Fibroblast of the aortic adventitia (primary cell): ENCODE measurements around the gene ADAMTS6. TPM values are rescaled to one million over a fixed set of nuclear protein-coding genes. Genes with fewer than 3 reads are reported as not detected.

Source experiments
- DNase-seq: peaks from one replicate; pipeline ENCODE4 v3.0.0-alpha.2; 2010; ENCODE audit warnings: low read depth
- H3K4me3 ChIP-seq: 2 replicates; pipeline ENCODE4 v1.5.1; 2011; ENCODE audit warnings: low read depth, mild to moderate bottlenecking, control low read depth, low read length, moderate library complexity
- CTCF ChIP-seq: IDR thresholded peaks from 2 replicates; pipeline ENCODE4 v1.5.1; 2011; ENCODE audit warnings: mild to moderate bottlenecking, low read length, control low read depth, inconsistent platforms; ENCODE audit not compliant: insufficient read depth
- total RNA-seq: library from RNA; depleted of rRNA; stranded (reverse); fragments of >200 nt; gene quantifications from 2 replicates; pipeline ENCODE4 v1.2.3, GENCODE V29; 2012; ENCODE audit warnings: low replicate concordance

Gene ADAMTS6
- total RNA-seq, 1 donor = 40.8 TPM

GRCh38 chr5:65137631-65138030, 344.1 kb downstream of the ADAMTS6 start:
- H3K4me3 ChIP-seq = no peak overlapping the region
- no peak for TF ChIP-seq CTCF
- DNase-seq = no peak

- no peak overlapping the region for H3K4me3 ChIP-seq
- DNase-seq = no peak
- no peak for TF ChIP-seq CTCF
These were observed 348.1 kb downstream of the ADAMTS6 start for GRCh38 chr5:65133477-65134110.

GRCh38 chr5:65132386-65132785, 349.3 kb downstream of the ADAMTS6 start:
- DNase-seq = no peak
- no peak for TF ChIP-seq CTCF
- no peak overlapping the region for H3K4me3 ChIP-seq

GRCh38 chr5:65128226-65128625, 353.5 kb downstream of the ADAMTS6 start:
- no peak for DNase-seq
- no peak for TF ChIP-seq CTCF
- no peak overlapping the region for H3K4me3 ChIP-seq

GRCh38 chr5:65127161-65127901, 354.4 kb downstream of the ADAMTS6 start:
- peak; percentile 29 for TF ChIP-seq CTCF
- peak; percentile 46 for DNase-seq
- H3K4me3 ChIP-seq = no peak overlapping the region

- H3K4me3 ChIP-seq = no peak overlapping the region
These were observed 355.1 kb downstream of the ADAMTS6 start for GRCh38 chr5:65126542-65127069.

More at GRCh38 chr5:65126542-65127069, 355.1 kb downstream of the ADAMTS6 start:
- no peak for DNase-seq
- no peak for TF ChIP-seq CTCF
